ENCODE data around the gene RFESD. TPM values are rescaled to one million over a fixed set of nuclear protein-coding genes. Genes with fewer than 3 reads are reported as not detected.

Gene RFESD
- total RNA-seq (1.6 and 3.6 TPM in 2 replicates), polyA plus RNA-seq (2.3 and 3.4 TPM in 2 replicates)

DNA sequence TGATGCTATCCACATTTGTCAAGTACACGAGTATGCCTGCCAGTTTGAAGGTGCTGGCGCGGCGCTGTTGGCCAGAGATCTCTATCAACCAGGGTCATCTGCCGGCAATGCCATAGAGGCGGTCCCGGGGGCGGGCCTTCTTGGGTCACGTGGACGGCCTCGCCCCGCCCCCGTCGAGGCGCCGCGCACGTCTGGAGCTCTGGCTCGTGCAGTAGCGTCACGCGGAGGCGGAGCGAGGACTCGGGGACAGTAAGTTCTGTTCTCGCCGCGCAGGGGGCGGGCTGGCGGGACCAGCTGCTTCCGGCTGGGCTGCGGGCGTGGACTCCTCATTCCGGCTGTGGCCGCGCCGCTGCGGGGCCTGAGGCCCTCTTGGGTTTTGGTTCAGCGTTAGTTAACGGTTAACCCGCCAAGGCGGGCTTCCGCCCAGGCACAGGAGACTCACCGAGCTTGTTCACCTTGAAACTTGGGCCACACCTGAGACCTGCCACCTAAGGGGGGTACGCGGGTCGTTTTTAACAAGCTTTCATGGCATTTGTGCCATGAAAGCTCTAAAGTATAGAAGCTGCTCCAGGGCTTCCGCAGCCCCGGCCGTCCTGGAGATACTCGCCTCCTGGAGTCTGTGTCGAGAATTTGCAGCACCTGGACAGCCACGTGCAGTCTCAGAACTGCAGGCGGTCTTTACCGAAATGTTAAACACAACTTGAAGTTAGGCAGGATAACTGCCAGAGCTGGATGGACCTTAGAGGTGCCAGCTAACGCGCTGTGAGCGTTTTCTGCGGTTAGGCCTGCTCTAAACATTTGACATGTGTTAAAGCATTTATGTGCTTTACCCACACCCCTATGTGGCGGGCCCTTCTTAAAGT is at the start of gene RFESD:
Gene RFESD (plus strand): TSS at position 209 of the 863 bp plus-strand sequence. CDS start 5,495 bp downstream, outside the sequence.
- Histone ChIP-seq H3K79me2 (no peaks in the 10 kb centered on the region), H3K27ac (peak within 1 kb of the TSS; percentile 92), H3K27me3 (no peaks in the 10 kb centered on the region), H3K9me2 (replicated peaks; ENCODE audit: insufficient read depth) (no peaks in the 10 kb centered on the region), H3K4me3 (peak within 1 kb of the TSS; percentile 32), H3K9me3 (ENCODE audit: low read depth) (no peaks in the 10 kb centered on the region), H3K36me3 (replicated peaks; ENCODE audit: insufficient read depth, low read depth) (no peaks in the 10 kb centered on the region), H4K20me1 (ENCODE audit: insufficient read depth, poor library complexity, severe bottlenecking) (no peaks in the 10 kb centered on the region), H2AFZ (peak within 1 kb of the TSS; percentile 75), H3K4me1 (ENCODE audit: insufficient read depth) (peaks cover 12% of the 10 kb centered on the region), H3K4me2 (peak within 1 kb of the TSS; percentile 77)
- WGBS (ENCODE audit: low lambda C conversion rate, missing lambda C conversion rate), result 3% methylated on average over 60 of the region's 60 CpGs
- TF ChIP-seq EZH2 (IDR thresholded peaks at IDR 0.05; ENCODE audit: borderline replicate concordance) (no peak), EZH2phosphoT487 (IDR thresholded peaks at IDR 0.05; ENCODE audit: low read depth, severe bottlenecking, unreplicated experiment) (no peak)
- TF ChIP-seq, protein P1, sequence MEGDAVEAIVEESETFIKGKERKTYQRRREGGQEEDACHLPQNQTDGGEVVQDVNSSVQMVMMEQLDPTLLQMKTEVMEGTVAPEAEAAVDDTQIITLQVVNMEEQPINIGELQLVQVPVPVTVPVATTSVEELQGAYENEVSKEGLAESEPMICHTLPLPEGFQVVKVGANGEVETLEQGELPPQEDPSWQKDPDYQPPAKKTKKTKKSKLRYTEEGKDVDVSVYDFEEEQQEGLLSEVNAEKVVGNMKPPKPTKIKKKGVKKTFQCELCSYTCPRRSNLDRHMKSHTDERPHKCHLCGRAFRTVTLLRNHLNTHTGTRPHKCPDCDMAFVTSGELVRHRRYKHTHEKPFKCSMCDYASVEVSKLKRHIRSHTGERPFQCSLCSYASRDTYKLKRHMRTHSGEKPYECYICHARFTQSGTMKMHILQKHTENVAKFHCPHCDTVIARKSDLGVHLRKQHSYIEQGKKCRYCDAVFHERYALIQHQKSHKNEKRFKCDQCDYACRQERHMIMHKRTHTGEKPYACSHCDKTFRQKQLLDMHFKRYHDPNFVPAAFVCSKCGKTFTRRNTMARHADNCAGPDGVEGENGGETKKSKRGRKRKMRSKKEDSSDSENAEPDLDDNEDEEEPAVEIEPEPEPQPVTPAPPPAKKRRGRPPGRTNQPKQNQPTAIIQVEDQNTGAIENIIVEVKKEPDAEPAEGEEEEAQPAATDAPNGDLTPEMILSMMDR (IDR thresholded peaks at IDR 0.05; ENCODE audit: poor library complexity), result peak; percentile 22
- DNase-seq (ENCODE audit: low spot score), result peak; percentile 99

DNA sequence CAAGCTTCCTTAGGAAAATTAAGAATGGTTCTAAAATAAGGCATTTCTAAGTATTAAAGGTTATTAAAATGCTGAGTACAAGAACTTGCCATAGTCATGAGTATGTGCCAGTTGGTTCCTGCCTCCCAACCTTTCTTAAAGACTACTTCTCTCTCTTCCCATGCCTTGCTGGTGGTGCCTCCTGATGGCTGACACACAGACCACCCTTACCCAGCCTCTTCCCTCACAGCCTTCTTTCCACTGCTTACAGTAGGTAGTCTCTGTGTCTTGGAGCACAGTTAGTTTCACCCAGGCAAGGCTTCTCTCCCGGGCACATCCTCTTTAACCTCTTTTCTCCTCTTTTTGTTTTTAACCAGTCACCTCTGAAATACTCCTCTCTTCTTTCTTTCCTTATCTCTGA is 47.3 kb upstream of the RFESD start:
- Histone ChIP-seq H3K27ac (no peak overlapping the region), H3K79me2 (no peaks in the 10 kb centered on the region), H3K4me2 (no peak overlapping the region), H3K36me3 (replicated peaks; ENCODE audit: insufficient read depth, low read depth) (no peaks in the 10 kb centered on the region), H4K20me1 (ENCODE audit: insufficient read depth, poor library complexity, severe bottlenecking) (no peaks in the 10 kb centered on the region), H3K4me3 (no peak overlapping the region), H2AFZ (no peak overlapping the region), H3K4me1 (ENCODE audit: insufficient read depth) (no peaks in the 10 kb centered on the region), H3K9me3 (ENCODE audit: low read depth) (no peaks in the 10 kb centered on the region), H3K9me2 (replicated peaks; ENCODE audit: insufficient read depth) (no peaks in the 10 kb centered on the region), H3K27me3 (no peaks in the 10 kb centered on the region)
- DNase-seq (ENCODE audit: low spot score), result no peak
- WGBS (ENCODE audit: low lambda C conversion rate, missing lambda C conversion rate), result 86% methylated on average over 1 of the region's 1 CpG
- TF ChIP-seq EZH2phosphoT487 (IDR thresholded peaks at IDR 0.05; ENCODE audit: low read depth, severe bottlenecking, unreplicated experiment) (no peak), EZH2 (IDR thresholded peaks at IDR 0.05; ENCODE audit: borderline replicate concordance) (no peak)
- TF ChIP-seq, protein P1 (IDR thresholded peaks at IDR 0.05; ENCODE audit: poor library complexity), result no peak

DNA sequence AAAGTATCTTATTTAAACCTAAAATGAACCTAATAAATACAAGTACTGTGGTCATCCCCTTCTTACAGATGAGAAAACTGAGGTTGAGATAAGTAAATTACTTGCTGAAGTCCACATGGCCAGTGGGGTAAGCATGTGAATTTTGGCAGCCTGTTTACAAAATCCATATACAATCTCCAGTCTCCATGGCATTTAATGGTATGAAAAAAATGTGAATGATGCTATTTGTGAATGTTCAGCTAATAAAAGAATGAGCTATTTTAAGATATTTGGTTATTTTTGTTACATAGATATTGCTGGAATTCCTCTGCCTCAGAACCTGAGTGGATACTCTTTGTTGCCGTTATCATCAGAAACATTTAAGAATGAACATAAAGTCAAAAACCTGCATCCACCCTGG is 46.0 kb upstream of the RFESD start:
- Histone ChIP-seq H3K79me2 (no peaks in the 10 kb centered on the region), H3K4me2 (no peak overlapping the region), H3K4me3 (no peak overlapping the region), H3K4me1 (ENCODE audit: insufficient read depth) (no peaks in the 10 kb centered on the region), H2AFZ (no peak overlapping the region), H3K27me3 (no peaks in the 10 kb centered on the region), H3K9me2 (replicated peaks; ENCODE audit: insufficient read depth) (no peaks in the 10 kb centered on the region), H3K36me3 (replicated peaks; ENCODE audit: insufficient read depth, low read depth) (no peaks in the 10 kb centered on the region), H4K20me1 (ENCODE audit: insufficient read depth, poor library complexity, severe bottlenecking) (no peaks in the 10 kb centered on the region), H3K27ac (no peak overlapping the region), H3K9me3 (ENCODE audit: low read depth) (no peaks in the 10 kb centered on the region)
- DNase-seq (ENCODE audit: low spot score), result no peak
- no peak for TF ChIP-seq EZH2 (IDR thresholded peaks at IDR 0.05; ENCODE audit: borderline replicate concordance)
- TF ChIP-seq EZH2phosphoT487 (IDR thresholded peaks at IDR 0.05; ENCODE audit: low read depth, severe bottlenecking, unreplicated experiment), result no peak
- TF ChIP-seq, protein P1 (IDR thresholded peaks at IDR 0.05; ENCODE audit: poor library complexity), result no peak
- 97% methylated on average over 1 of the region's 1 CpG for WGBS (ENCODE audit: low lambda C conversion rate, missing lambda C conversion rate)
